B cell (primary cell): Measurements from ENCODE around the gene ABCA13. TPM values are rescaled to one million over a fixed set of nuclear protein-coding genes. Genes with fewer than 3 reads are reported as not detected.

Experiments
- ATAC-seq: fragments of 200-7000 bp; cut with Tn5 transposase; one replicate; pipeline ENCODE4 v1.10.0; 2021; ENCODE audit warnings: low read depth, mild to moderate bottlenecking, moderate number of reproducible peaks, moderate library complexity
- CTCF ChIA-PET: fragments of 350-600 bp; sonication (Branson Sonifier 250); formaldehyde crosslinking; loops from one replicate; lab custom pipeline; 2021; ENCODE audit warnings: antibody characterized with exemption, inconsistent platforms; lab: Charles Lee
- POLR2A ChIA-PET: fragments of 350-600 bp; sonication (Branson Sonifier 250); formaldehyde crosslinking; loops from one replicate; lab custom pipeline; 2021; ENCODE audit warnings: antibody characterized with exemption; lab: Charles Lee
- DNase-seq: peaks from one replicate; pipeline ENCODE4 v3.0.0; 2013
- H2AFZ ChIP-seq: 2 replicates; pipeline ENCODE4 v1.6.1; 2012; ENCODE audit warnings: mild to moderate bottlenecking, low read depth, low read length; ENCODE audit not compliant: insufficient read depth, poor library complexity, severe bottlenecking
- H3K27ac ChIP-seq, 2 donors: 1 replicate in 1 of 2; 2 replicates in 1 of 2; pipeline ENCODE4 v1.5.1; 2012 to 2013; ENCODE audit warnings: low read length in 2 of 2, mild to moderate bottlenecking in 2 of 2, moderate library complexity in 1 of 2
- H3K27me3 ChIP-seq, 4 experiments: fragments of 200-600 bp in 1 of 4; sonication (generic) in 1 of 4; replicated peaks in 1 of 4; 1 replicate in 2 of 4; 2 replicates in 2 of 4; pipeline versions ENCODE4 v1.6.1 to v1.7.0; 2013 to 2016; ENCODE audit warnings: low read length in 3 of 4, mild to moderate bottlenecking in 2 of 4, mixed read lengths in 1 of 4, moderate library complexity in 1 of 4; ENCODE audit not compliant: insufficient read depth in 4 of 4, control insufficient read depth in 3 of 4; ENCODE audit errors: control extremely low read depth in 1 of 4
- H3K36me3 ChIP-seq, 2 experiments: replicated peaks in 1 of 2; 1 replicate in 1 of 2; 2 replicates in 1 of 2; pipeline versions ENCODE4 v1.6.1 to v1.7.1; 2013; ENCODE audit warnings: low read length in 1 of 2; ENCODE audit not compliant: insufficient read depth in 2 of 2, control insufficient read depth in 1 of 2; ENCODE audit errors: control extremely low read depth in 1 of 2, extremely low read depth in 1 of 2
- H3K4me1 ChIP-seq, 2 donors: fragments of 200-600 bp in 1 of 2; sonication (generic) in 1 of 2; 1 replicate in 1 of 2; 2 replicates in 1 of 2; pipeline versions ENCODE4 v1.5.1 to v1.6.1; 2013 to 2017; ENCODE audit warnings: low read length in 2 of 2; ENCODE audit not compliant: control insufficient read depth in 2 of 2, insufficient read depth in 2 of 2
- H3K4me2 ChIP-seq: replicated peaks from 2 replicates; pipeline ENCODE3; 2012; ENCODE audit warnings: mild to moderate bottlenecking, low read depth, low read length; ENCODE audit not compliant: poor library complexity, severe bottlenecking
- H3K4me3 ChIP-seq, 5 experiments: fragments of 200-600 bp in 1 of 5; sonication (generic) in 1 of 5; 1 replicate in 3 of 5; 2 replicates in 2 of 5; pipeline versions ENCODE4 v1.5.1 to v1.7.0; 2011 to 2016; ENCODE audit warnings: low read length in 4 of 5, mild to moderate bottlenecking in 4 of 5, low read depth in 2 of 5, control low read depth in 1 of 5, moderate library complexity in 1 of 5; ENCODE audit not compliant: insufficient read depth in 1 of 5; ENCODE audit errors: control extremely low read depth in 1 of 5, extremely low read depth in 1 of 5
- H3K79me2 ChIP-seq: fragments of 200-600 bp; sonication (generic); one replicate; pipeline ENCODE4 v1.6.0; 2016; ENCODE audit warnings: low read length; ENCODE audit not compliant: control insufficient read depth, insufficient read depth
- H3K9ac ChIP-seq: fragments of 200-600 bp; sonication (generic); 2 replicates; pipeline ENCODE4 v1.6.1; 2017; ENCODE audit warnings: mild to moderate bottlenecking, low read length, moderate library complexity
- H3K9me3 ChIP-seq, 3 donors: one replicate each; pipeline versions ENCODE4 v1.6.1 to v1.7.1; 2013; ENCODE audit warnings: low read length in 2 of 3; ENCODE audit not compliant: control insufficient read depth in 2 of 3, insufficient read depth in 1 of 3; ENCODE audit errors: control extremely low read depth in 1 of 3
- H4K20me1 ChIP-seq: 2 replicates; pipeline ENCODE4 v1.6.0; 2012; ENCODE audit warnings: mild to moderate bottlenecking, low read length; ENCODE audit not compliant: insufficient read depth, control insufficient read depth, poor library complexity, severe bottlenecking
- H3K27ac Mint-ChIP-seq: one replicate; pipeline ENCODE4 v1.8.0; 2021; ENCODE audit warnings: mixed read lengths
- H3K27me3 Mint-ChIP-seq: one replicate; pipeline ENCODE4 v1.8.0; 2021; ENCODE audit warnings: mixed read lengths
- H3K4me1 Mint-ChIP-seq: one replicate; pipeline ENCODE4 v1.8.0; 2021; ENCODE audit warnings: mixed read lengths
- H3K4me3 Mint-ChIP-seq: one replicate; pipeline ENCODE4 v1.8.0; 2021; ENCODE audit warnings: mixed read lengths
- H3K9me3 Mint-ChIP-seq: one replicate; pipeline ENCODE4 v1.8.0; 2022; ENCODE audit warnings: mixed read lengths; ENCODE audit not compliant: insufficient read depth
- EZH2 ChIP-seq: IDR thresholded peaks from 2 replicates; pipeline ENCODE4 v1.6.1; 2012; ENCODE audit warnings: borderline replicate concordance, low read depth, mild to moderate bottlenecking, moderate library complexity, low read length; ENCODE audit not compliant: insufficient read depth, poor library complexity, severe bottlenecking
- WGBS: methylation state at CpG from one replicate; pipeline ENCODE4 v1.1.5; 2013; ENCODE audit warnings: missing lambda C conversion rate; ENCODE audit not compliant: insufficient coverage; 5-methylcytosine and 5-hydroxymethylcytosine counted together
- intact Hi-C: fragments of 100-400 bp; cut with micrococcal nuclease; formaldehyde crosslinking; loops from one replicate; pipeline ENCODE4 v1.10.0; 2022
- polyA plus RNA-seq: library from polyadenylated mRNA; depleted of rRNA; stranded (reverse); fragments of >200 nt; gene quantifications from 2 replicates; pipeline ENCODE4 v1.2.3, GENCODE V29; 2012
- total RNA-seq, 2 donors: library from RNA; stranded (reverse); fragments of 120-200 nt in 1 of 2; gene quantifications; 1 replicate in 1 of 2; 2 replicates in 1 of 2; pipeline versions ENCODE4 v1.2.3 to v1.2.4, GENCODE V29; 2013 to 2022
- TF ChIP-seq, protein P1 (sequence below): fragments of 200-600 bp; IDR thresholded peaks from one replicate; pipeline ENCODE4 v1.8.0; 2022; ENCODE audit warnings: antibody characterized with exemption, mild to moderate bottlenecking

The ABCA13 gene
- total and polyA plus RNA-seq, 2 donors (not counting 1 experiment from before 2014, with no cell fraction given), result not detected

DNA sequence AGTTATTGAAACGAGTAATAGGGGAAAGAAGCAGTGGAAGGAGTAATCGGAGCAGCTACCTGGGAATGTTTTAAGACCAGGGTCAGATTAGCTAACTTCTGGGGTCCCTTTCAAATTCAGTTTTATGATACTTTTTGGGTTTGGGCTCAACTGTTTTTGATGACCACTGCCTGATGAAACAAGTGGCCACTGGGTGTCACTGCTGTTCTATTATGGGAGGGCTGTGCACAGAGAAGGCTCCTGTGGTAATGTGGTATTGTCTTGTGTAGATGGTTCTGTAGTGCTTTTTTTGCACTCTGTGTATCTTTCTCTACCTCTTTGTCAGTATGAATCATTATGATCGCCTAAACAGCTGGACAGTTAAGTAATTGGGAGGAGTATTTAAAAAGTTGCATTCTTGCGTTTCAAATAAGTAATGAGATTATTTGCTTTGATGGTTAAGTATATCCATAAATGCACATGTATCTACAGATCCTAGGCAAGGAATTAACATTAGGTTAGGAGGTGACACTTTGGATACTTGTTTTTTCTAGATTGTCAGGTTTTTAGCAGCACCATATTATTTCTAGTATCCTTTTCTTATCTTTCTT, 128.4 kb downstream of the ABCA13 start:
- Histone ChIP-seq H3K79me2 (no peaks in the 10 kb centered on the region), H3K4me2 (no peak overlapping the region), H3K36me3 (no peaks in the 10 kb centered on the region), H3K9ac (no peak overlapping the region), H4K20me1 (no peaks in the 10 kb centered on the region), H3K9me3 (no peaks in the 10 kb centered on the region), H3K27me3 (no peaks in the 10 kb centered on the region), H3K27ac (no peak overlapping the region), H2AFZ (no peak overlapping the region), H3K4me3 (no peak overlapping the region), H3K4me1 (no peaks in the 10 kb centered on the region)
- no peaks in the 10 kb centered on the region for H3K9me3 Mint-ChIP-seq
- intact Hi-C loops, result no loop called here
- no peaks in the 10 kb centered on the region for H3K27me3 Mint-ChIP-seq
- ChIA-PET CTCF (no interaction called here), POLR2A (no interaction called here)
- DNase-seq (peak; percentile 15), ATAC-seq (no peak)
- 74% methylated on average over 2 of the region's 4 CpGs for WGBS
- H3K27ac Mint-ChIP-seq, result no peak overlapping the region
- no peaks in the 10 kb centered on the region for H3K4me1 Mint-ChIP-seq
- no peak overlapping the region for H3K4me3 Mint-ChIP-seq
- TF ChIP-seq, protein P1, sequence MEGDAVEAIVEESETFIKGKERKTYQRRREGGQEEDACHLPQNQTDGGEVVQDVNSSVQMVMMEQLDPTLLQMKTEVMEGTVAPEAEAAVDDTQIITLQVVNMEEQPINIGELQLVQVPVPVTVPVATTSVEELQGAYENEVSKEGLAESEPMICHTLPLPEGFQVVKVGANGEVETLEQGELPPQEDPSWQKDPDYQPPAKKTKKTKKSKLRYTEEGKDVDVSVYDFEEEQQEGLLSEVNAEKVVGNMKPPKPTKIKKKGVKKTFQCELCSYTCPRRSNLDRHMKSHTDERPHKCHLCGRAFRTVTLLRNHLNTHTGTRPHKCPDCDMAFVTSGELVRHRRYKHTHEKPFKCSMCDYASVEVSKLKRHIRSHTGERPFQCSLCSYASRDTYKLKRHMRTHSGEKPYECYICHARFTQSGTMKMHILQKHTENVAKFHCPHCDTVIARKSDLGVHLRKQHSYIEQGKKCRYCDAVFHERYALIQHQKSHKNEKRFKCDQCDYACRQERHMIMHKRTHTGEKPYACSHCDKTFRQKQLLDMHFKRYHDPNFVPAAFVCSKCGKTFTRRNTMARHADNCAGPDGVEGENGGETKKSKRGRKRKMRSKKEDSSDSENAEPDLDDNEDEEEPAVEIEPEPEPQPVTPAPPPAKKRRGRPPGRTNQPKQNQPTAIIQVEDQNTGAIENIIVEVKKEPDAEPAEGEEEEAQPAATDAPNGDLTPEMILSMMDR, result peak; percentile 22
- no peak for TF ChIP-seq EZH2

DNA sequence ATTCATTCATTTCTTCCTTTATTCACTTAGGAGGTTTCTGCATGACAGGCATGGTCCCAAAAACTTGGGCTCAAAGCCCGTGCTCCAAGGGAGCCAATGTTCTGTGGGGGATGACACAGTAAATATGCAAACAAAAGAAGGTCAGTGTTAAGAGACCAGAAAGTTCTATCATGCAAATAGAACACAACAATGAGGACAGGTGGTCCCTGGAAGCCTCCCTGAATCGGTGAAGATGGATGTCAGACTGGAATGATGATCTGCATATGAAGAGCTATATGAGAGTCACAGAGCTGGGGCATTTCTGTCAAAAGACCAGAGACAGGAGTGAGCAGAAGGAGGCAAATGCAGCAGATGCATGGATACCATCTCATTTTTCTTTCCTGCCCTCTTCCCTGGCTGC, 129.0 kb downstream of the ABCA13 start:
- no peak overlapping the region for H3K4me3 ChIP-seq
- no peak for DNase-seq
- CTCF ChIA-PET, result no interaction called here

More for the DNA sequence above, 129.0 kb downstream of the ABCA13 start:
- H3K27me3 ChIP-seq, result no peaks in the 10 kb centered on the region
- H2AFZ ChIP-seq, result no peak overlapping the region
- no peaks in the 10 kb centered on the region for H3K9me3 ChIP-seq
- Mint-ChIP-seq H3K27ac (no peak overlapping the region), H3K4me1 (no peaks in the 10 kb centered on the region), H3K4me3 (no peak overlapping the region), H3K9me3 (no peaks in the 10 kb centered on the region), H3K27me3 (no peaks in the 10 kb centered on the region)
- H3K4me1 ChIP-seq, result no peaks in the 10 kb centered on the region
- ATAC-seq, result no peak
- WGBS, result 86% methylated on average over 1 of the region's 2 CpGs
- H3K36me3 ChIP-seq, result no peaks in the 10 kb centered on the region
- H3K4me2 ChIP-seq, result no peak overlapping the region
- no peak overlapping the region for H3K9ac ChIP-seq
- H3K79me2 ChIP-seq, result no peaks in the 10 kb centered on the region
- TF ChIP-seq, protein P1, result no peak
- TF ChIP-seq EZH2, result no peak
- intact Hi-C loops, result no loop called here
- H4K20me1 ChIP-seq, result no peaks in the 10 kb centered on the region
- POLR2A ChIA-PET, result no interaction called here
- no peak overlapping the region for H3K27ac ChIP-seq
